GM08714 (cell line): ENCODE results near the gene PAN2.
A peak's percentile ranks its signal among the peaks of the same experiment; 100 is the strongest.
"Not testable (repeated sequence)": the region's sequence is repeated elsewhere in the genome, so short reads cannot be mapped to it uniquely, and the experiment has no call there.

ENCODE experiments used
- H3K4me3 ChIP-seq: fragments of 200-500 bp; sonication (Bioruptor generic); 2 replicates; pipeline ENCODE4 v1.5.1; 2014; ENCODE audit warnings: mild to moderate bottlenecking, low read length, inconsistent platforms
- ZNF274 ChIP-seq: IDR thresholded peaks from 2 replicates; pipeline ENCODE4 v1.6.1; 2012; ENCODE audit warnings: mild to moderate bottlenecking, low read depth, low read length

Gene PAN2

DNA sequence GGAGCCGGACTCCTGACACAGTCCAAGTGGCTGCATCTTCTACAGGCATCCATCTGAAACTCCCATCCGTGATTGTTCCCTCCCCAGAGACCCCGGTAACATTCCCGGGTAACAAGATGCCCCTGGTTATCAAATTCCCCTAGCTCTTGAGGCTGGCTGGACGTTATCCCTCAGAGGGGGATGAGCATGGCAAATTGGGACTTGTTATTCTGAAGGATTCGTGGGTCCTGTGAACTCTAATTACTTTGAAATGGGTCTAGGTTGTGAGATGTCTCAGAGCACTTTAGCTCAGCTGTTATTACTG is 642 bp upstream of the PAN2 start:
- no peak for TF ChIP-seq ZNF274
- H3K4me3 ChIP-seq, result peak overlapping the region; percentile 84

DNA sequence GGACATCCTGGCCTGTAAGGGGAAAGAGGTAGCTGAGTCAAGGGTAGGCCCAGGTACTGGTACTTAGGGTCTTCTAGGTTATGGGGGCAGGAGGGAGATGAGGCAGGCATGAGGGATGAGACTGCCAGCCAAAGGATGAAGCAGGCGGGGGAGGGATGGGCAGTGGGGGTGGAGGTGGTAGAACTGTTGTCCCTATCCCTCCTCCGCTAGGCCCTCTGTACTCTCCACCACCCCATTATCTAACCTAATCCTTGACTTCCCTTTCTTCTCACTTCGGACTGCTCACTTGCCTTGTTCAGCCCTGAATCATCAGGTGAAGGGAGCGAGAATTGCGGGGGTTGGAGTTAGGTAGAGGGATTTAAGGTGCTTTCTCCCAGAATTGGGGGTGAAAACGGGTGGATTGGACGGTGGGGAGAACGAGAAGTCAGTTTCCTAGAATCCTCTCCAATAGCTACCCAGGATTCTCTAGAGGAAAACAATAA is 562 bp downstream of the PAN2 start:
- H3K4me3 ChIP-seq, result peak overlapping the region; percentile 75
- no peak for TF ChIP-seq ZNF274

DNA sequence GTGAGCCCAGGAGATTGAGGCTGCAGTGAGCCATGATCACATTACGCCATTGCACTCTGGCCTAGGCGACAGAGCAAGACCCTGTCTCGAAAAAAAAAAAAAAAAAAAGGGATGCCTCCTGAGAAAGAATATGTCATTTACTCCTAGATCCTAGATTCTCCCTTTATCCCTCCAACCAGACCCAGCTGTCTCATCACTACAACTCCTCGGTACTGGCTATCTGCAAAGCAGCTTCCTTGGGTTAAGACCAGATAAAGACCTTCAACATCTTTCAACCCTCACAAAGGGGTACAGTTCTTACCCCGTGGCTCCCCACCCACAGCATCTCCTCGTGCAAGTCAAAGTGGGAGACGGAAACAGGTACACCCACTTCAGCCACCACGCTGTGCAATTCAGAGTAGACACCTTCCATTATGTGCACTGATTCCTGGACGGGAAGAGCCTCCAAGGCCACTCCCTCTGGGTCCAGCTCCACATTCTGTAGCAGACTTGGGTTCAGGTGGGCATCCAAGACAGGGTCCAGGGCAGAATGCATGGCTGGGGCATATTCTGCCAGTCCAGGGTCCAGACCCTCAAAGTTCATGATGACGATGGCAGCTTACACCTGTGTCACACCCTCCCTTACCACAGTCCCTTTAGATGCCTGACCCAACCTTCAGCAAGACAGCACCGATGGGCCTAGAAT is 1.1 kb downstream of the PAN2 start:
- peak overlapping the region; percentile 75; the same call in 1 of the 2 replicates for H3K4me3 ChIP-seq
- TF ChIP-seq ZNF274, result no peak

DNA sequence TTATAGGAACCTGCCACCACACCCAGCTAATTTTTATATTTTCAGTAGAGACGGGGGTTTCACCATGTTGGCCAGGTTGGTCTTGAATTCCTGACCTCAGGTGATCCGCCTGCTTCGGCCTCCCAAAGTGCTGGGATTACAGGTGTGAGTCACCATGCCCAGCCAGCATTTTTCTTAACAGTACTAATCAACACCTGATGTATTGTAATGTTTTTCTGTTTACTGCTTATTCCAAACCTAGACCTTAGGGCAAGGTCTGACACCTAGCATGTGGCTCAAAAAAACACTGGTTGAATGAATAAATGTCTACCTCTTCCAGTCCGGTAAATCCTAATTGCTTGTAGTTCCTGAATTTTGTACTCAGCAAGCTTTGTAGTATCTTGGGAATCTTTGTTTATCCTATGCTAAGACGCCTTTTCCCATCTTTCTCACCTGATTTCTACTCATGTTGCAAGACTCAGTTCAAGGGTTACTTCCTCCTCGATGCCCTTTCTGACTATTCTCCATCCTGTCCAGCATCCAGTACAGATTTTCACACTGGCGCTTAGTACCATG is 2.8 kb downstream of the PAN2 start:
- no peak overlapping the region for H3K4me3 ChIP-seq
- TF ChIP-seq ZNF274, result no peak

DNA sequence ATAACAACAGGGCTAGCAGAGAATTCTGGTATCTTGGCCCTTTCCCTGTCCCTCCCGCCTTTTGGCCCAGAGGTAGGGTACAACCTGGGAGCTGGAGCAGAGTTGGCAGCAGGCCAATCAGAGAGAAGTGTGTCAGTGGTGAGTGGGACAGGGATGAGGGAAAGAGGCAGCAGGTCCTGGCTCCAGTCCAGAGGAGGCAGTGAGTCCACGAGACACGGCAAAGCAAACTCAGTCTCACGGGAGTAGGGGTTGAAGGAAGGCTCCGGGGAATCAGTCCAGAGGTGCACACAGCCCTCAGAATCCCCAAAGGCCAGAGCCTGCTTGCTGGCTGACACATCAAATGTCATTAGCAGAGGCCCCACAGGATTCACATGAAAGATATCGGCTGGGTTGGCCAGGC is 7.3 kb downstream of the PAN2 start:
- no peak for TF ChIP-seq ZNF274
- H3K4me3 ChIP-seq, result no peak overlapping the region

DNA sequence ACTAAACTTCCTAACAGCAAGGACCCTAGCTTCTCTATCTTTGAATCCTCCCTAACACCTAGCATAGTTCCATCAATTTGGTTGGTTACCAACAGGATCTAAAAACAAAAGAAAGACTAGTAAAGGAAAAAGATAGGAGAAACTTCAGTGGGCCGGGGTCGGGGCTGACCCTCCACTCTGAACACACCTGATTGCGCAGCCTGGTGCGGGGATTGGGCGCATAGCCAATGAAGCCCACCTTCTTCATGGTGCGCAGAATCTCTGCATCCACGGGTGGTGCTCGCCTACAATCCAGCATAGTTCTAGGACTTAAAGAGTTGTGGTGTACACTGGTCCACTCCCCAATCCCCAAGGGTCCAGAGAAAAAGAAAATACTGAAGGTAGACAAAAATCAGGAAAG is 7.7 kb downstream of the PAN2 start:
- H3K4me3 ChIP-seq, result no peak overlapping the region
- TF ChIP-seq ZNF274, result no peak

DNA sequence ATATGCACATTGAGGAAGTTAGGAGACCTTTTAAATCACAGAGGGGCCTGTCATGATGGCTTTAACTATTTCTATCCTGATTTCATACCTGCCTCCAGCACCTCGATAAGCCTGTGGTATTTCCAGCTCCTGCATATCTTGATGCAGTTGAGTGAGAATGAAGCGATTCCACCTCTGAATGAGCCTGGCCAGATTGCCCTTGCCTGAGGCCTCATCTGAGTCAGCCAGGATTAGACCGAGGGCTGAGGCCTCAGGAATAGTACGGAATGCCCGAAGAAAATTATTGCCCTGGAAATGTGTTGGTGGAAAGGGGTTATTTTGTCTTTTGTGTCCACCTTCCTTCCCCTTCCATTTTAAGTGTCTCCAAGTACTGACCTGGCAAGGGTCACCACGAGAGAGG is 9.6 kb downstream of the PAN2 start:
- no peak for TF ChIP-seq ZNF274
- no peak overlapping the region for H3K4me3 ChIP-seq

DNA sequence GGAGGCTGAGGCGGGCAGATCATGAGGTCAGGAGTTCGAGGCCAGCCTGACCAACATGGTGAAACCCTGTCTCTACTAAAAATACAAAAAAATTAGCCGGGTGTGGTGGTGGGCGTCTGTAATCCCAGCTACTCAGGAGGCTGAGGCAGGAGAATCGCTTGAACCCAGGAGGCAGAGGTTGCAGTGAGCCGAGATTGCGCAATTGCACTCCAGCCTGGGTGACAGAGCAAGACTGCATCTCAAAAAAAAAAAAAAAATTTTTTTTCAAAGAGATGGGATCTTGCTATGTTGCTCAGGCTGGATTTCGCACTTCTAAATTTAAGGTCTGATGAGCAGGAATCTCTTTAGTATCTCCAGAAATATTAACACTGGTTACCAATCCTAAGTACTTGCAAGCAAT is 12.2 kb downstream of the PAN2 start:
- H3K4me3 ChIP-seq, result not testable (repeated sequence)

DNA sequence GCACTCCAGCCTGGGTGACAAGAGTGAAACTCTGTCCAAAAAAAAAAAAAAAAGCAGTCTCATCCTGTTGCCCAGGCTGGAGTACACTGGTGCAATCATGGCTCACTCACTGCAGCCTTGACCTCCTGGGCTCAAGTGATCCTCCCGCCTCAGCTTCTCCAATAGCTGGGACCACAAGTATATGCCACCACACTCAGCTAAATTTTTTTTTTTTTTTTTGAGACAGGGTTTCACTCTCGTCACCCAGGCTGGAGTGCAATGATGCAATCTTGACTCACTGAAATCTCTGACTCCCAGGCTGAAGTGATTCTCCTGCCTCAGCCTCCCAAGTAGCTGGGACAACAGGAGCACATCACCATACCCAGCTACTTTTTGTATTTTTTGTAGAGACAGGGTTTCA is 12.8 kb downstream of the PAN2 start:
- no peak overlapping the region for H3K4me3 ChIP-seq
- TF ChIP-seq ZNF274, result no peak

DNA sequence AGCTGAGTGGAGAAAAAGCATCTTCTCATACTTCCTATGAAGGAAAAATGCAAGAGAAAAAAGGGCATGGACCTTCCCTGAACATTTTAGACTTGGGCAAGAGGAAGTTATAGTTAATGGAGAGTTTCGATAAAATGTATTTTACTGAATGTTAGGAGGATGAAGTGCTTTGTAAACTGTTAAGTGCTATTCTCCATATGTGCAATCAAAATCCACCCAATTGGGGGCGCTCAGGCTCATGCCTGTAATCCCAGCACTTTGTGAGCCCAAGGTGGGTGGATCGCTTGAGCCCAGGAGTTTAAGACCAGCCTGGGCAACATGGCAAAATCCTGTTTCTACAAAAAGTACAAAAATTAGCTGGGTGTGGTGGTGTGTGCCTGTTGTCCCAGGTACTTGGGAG is 16.1 kb downstream of the PAN2 start:
- no peak for TF ChIP-seq ZNF274

DNA sequence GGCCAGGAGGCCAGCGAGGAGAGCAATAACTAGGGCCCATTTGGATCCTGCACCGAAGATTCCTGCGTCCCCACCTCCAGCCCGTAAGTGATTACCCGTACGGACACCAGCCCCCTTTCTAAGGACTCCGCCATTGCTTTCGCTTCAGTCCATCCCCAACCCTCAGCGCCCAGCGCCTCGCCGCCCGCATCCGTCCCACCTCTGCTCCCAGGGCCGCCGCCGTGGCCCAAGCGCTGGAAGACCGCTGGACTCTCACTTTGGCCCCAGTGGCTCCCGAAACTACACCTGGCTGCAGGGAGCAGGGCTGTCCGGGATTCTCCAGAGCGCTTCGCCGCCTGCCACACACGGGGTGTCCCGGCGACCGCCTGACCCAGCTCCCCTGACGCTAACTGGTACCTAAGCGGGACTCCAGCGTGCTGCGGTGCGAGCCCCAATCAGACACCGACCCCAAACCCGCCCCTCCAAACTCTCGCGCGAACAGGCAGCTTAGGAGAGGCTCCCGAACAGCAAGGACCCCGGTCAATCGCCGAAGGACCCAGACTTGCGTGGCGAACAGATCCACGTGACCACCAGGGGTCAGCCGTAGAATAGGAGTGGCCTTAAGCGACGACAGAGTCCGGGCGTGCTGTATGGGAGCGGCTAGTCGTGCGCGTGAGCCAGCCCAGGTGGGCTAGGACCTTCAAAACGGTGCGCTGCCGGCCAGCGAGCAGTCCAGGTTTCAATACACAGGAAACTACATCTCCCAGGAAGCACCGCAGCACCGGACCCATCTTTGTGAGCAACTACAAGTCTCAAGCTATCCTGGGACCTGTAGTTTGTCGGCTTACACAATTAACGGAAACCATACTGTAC is 18.0 kb downstream of the PAN2 start, which contains the start of gene CNPY2:
Gene CNPY2 (minus strand): TSS at position 367 of the 852 bp plus-strand sequence. CDS start 771 bp downstream, outside the sequence.
- TF ChIP-seq ZNF274, result no peak
- H3K4me3 ChIP-seq, result peak within 1 kb of the TSS; percentile 92

More for the DNA sequence above, 16.1 kb downstream of the PAN2 start:
- H3K4me3 ChIP-seq, result no peak overlapping the region

DNA sequence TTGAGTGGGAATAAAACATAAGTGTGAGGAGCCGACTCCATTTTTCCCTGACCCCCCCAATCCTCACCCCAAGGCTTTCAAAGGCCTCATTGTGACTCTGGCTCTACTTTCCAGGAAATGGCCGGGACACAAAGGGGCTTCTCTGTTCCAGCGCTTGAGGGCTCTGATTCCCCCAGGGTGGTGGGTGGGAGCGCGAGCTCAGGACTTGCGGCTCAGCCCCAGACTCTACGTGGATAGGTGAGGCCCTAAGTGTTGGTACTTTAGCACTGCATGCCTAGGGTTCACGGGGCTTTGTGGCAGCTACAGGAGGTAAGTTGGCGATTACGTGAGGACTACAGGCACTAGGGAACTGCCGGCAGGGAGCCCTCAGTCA is 18.6 kb downstream of the PAN2 start:
- no peak for TF ChIP-seq ZNF274
- peak overlapping the region; percentile 92 for H3K4me3 ChIP-seq

DNA sequence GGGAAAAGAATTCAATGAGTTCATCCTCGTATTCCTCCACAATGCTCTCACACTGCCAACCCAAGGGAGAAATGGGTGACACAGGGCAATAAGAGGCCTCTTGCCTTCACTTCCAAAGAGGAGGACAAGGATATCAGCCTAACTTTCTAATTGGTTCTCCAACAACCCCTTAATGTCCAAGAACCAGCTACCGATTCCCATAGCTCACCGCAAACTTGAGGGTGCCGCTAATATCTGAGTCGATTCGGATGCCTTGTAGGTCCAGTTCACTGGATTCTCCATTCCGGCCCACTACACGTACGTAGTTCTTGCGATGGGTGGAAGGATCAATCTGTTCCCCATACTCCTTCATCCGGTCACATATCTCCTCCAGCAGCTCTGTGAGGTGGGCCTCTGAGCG is 22.8 kb downstream of the PAN2 start:
- H3K4me3 ChIP-seq, result no peak overlapping the region

DNA sequence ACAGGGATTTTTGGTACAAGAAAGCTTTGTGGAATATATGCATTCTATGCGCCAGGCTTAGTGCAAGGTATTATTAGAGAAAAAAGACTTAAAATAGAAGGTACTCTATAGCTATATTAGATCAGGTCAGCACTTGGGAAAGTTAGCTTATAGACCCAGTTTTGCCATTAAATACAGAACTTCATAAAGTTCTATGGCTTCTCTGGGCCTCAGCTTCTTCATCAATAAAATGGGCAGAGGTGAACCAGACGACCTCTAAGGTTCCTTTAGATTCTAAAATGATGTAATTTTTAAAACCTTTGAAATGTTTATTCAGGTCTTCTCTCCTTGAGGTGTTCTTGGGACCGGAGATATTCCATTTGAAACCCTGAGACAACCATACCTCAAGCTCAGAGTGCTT is 25.1 kb downstream of the PAN2 start:
- no peak overlapping the region for H3K4me3 ChIP-seq
- no peak for TF ChIP-seq ZNF274

More for the DNA sequence above, 22.8 kb downstream of the PAN2 start:
- no peak for TF ChIP-seq ZNF274
